NCI-H2227 treated with DMSO at 0.1 percent for 48 hours (cell line): ENCODE results near the gene KRT10.

Source experiments
- DNase-seq: peaks from one replicate; lab custom pipeline; 2025; lab: John Stamatoyannopoulos, UW

The KRT10 gene

GRCh38 chr17:40803617-40804082, 18.8 kb downstream of the KRT10 start:
- DNase-seq, result peak; percentile 90

DNA sequence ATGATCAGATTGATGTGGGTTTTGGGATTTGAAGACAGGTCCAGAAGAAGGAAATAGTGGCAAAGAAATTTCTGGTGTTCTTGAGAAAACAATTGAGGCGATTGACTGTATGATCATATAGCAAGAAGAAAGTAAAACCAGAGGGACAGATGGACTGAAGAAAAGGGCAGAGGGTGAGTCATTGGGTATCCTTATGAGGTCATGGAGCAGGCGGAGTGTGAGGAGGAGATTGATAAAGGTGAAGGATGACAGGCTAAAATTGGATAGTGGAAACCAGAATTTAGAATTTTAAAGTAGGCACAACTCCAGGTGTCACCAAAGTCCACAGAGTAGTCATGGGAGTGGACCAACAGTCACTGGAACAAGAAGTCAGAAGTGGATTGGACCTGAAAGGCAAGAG, 21.3 kb downstream of the KRT10 start:
- no peak for DNase-seq

DNA sequence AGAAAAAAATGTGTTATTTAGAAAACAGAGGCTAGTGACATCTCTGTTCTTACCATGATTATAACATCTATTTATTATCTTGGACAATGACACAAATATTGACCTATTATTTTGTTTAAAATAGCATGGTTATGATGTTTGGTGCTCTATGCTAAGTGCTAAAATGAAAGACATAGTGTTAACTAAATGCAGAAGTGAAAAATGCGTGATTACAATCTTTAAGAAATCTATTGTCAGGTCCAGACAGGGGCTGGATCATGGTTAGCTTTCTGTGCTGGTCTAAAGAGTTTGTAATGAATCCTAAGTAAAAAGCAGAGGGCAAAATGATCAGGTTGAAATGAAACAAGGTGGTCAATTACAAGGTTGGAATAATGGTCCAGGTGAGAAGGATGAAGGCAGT, 22.0 kb downstream of the KRT10 start:
- no peak for DNase-seq

DNA sequence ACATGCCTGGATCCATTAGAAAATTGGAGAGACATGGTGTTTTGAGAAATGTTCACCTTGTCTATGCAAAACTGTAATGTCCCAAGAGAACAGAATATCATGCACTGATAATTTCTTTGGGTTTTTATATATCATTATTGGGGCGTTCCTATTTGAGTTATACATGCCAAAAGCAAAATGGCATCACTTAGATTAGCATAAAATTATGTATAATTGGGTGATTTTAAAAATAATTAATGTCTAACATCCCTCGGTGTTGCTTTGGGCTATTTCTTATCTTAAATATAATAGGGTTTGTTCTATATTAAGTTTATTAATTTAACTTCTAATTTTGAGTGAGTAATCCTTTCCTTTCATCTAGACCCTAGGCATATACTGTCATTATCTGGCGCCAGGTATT, 22.6 kb downstream of the KRT10 start, which contains the start of gene KRT28:
TSS of gene KRT28 (minus strand) at position 101 of the 400 bp plus-strand sequence. CDS start at position 35, 66 bp downstream.
- no peak for DNase-seq

DNA sequence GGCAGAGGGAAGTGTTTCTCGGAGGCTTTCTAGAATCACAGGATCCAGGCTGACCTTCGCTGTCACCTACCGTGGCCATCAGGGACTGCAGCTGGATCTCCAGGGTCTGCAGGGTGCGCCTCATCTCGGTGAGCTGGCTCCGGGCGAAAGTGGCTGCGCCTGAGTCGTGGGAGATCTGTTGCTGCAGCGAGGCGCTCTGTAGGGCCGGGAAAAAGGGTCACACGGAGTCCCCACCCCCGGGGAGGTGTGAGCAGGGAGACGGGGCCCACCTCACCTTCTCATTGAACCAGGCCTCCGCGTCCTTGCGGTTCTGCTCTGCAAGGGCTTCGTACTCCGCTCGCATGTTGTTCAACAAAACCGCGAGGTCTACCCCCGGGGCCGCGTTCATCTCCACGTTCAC, 25.6 kb downstream of the KRT10 start:
- DNase-seq, result no peak

DNA sequence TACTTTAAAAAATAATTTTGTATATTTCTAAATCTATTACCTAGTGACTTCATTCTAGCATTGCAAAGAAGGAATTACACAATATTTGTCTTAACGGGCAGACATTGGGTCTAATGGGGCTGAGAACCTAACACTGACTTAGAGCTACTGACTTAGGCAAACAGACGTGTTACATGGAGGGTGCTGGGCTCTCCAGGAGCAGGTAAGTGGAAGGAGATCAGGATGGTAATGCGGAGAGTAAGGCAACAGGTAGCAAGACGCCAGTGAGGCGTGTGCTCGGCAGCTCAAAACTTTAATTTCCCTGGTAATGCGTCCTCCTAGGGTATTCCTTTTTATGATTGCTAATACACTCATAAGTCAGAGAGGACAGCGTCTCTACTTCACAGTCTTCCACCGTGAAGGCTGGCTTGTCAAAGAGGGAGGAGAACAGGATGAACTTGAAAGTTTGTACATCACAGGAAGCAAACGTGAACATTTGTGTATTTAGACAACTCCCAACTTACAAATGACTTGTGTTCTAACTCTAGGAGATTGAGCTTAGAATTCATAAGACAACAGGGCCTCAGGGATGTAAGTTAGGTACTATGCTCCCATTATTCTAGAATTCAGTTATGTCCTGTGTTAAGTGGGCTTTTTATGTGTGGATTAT, 27.3 kb downstream of the KRT10 start:
- DNase-seq, result no peak

DNA sequence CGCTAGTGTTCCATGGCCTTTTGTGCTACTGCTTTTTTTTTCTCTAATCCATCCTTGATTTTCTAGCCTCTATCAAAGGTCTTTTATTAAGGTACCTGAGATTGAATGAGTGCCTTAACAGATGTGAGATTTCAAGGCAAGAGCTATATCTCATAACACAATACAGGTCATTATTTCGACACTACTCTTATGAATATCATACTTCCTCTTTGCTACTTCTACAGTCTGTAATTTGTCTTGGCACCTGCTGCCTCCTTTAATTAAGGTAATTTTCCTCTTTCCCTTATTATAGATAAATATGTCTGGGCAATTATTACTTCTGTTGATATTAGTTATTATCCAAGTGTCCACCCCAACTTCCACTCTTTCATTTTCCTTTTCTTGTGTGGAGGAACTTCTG, 27.9 kb downstream of the KRT10 start:
- DNase-seq, result no peak

- DNase-seq, result peak; percentile 19
Observed at GRCh38 chr17:40793832-40794231, 28.6 kb downstream of the KRT10 start.

DNA sequence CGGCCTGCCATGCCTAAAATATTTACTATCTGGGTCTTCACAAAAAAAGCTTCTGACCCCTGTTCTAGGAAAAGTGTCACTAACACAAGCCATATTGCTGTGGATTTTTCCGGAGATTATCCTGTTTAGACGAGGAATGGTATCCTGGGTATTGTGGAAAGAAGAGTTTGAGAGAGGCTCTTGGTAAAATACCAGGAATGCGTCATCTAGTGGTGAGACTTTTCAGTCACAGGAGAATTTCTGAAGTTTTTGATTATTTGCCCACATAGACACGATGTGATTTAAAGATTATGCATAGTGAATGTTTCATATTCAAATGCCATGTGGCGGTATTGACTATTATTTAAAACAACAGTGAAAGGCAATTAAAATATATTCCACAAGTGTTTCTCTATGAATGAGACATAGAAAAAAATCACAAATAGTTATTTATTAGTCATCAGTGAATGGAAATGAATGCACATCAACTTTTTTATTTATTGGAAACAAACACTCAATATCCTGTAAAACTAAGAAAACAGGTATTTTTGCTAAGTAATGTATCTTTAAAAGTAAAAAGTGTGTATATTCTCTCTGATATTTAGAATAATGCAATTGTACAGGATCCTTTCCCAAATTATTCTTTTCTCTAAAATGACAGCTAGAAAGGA, 30.5 kb downstream of the KRT10 start:
- DNase-seq, result peak; percentile 18

GRCh38 chr17:40791111-40791510, 31.3 kb downstream of the KRT10 start:
- DNase-seq, result no peak

- no peak for DNase-seq
Observed at GRCh38 chr17:40782450-40782849, 40.0 kb downstream of the KRT10 start, which contains the start of gene KRT27. Gene KRT27, minus strand, starts transcription at chr17:40782550. Its CDS starts 57 bp downstream, at chr17:40782493.

- peak; percentile 37 for DNase-seq
Observed at GRCh38 chr17:40779181-40779909, 43.1 kb downstream of the KRT10 start.

DNA sequence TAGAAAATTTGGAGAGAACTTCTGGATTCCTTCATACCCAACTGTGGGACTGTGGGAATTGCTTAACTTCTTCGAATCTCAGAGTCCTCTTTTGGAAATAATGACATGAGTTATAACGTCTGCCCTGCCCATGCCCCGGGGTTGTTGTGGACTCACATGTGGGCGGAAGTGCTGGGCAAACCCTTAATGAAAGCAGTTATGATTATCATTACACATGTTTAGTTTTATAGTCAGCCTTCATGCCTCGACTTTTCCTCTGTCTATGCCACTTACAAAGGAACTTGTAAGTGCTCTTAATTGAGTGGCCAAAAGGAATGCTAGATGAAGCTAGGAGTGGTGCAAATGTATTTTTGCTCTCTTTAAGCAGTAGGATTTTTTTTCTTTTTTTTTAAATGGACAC, 44.0 kb downstream of the KRT10 start:
- DNase-seq, result no peak

- no peak for DNase-seq
Observed at GRCh38 chr17:40777971-40778370, 44.4 kb downstream of the KRT10 start.

DNA sequence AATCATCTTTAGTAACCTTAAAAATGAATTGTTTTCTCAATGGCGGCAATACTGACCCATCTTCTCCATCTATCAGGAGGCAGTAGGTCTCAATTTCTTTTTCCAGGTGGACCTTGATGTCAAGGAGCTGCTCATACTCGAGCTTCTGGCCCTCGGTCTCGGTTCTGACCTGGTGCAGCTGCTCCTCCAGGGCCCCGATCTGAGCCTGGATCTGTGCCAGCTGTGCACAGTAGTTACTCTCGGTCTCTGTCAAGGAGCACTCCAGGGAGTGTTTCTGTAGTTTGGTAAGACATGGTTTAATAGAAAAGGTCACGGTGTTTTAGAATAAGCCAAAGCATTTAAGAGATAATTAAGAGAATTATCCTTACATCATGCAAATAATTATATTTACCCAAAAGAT, 45.0 kb downstream of the KRT10 start:
- no peak for DNase-seq

DNA sequence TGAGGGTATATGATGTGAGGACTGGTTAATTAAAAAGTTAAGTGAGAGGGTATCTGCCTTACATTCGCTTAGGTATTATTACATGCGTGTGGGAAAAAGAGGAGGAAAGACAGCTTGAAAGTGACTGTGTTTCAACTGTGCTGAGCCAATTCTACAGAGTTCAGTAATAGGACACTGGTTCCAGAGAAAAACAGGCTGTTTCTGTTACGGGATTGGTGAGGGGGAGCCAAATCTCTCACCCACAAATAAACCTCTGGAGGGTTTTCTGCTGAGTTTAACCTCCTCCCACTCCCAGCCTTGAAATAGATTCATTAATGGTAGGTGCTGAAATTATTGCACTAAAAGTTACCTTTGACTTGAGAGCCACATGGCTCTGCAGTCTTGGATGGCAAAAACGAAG, 46.5 kb downstream of the KRT10 start:
- no peak for DNase-seq

GRCh38 chr17:40772101-40772500, 50.3 kb downstream of the KRT10 start, which contains the start of gene KRT26:
Gene KRT26, minus strand, starts transcription at chr17:40772201. Its CDS starts 88 bp downstream, at chr17:40772113.
- no peak for DNase-seq
